Mononuclear cell (primary cell): ENCODE data around the gene ZBTB47. TPM values are rescaled to one million over a fixed set of nuclear protein-coding genes. Genes with fewer than 3 reads are reported as not detected.

Experiments
- H3K27me3 ChIP-seq: 2 replicates; pipeline ENCODE4 v1.6.0; 2011; ENCODE audit warnings: low read length, control low read depth; ENCODE audit not compliant: insufficient read depth
- H3K4me1 ChIP-seq: 2 replicates; pipeline ENCODE4 v1.5.1; 2011; ENCODE audit warnings: mild to moderate bottlenecking, low read length, control low read depth; ENCODE audit not compliant: insufficient read depth
- H3K4me3 ChIP-seq: 2 replicates; pipeline ENCODE4 v1.5.1; 2011; ENCODE audit warnings: mild to moderate bottlenecking, low read length, moderate library complexity
- H3K9me3 ChIP-seq: 2 replicates; pipeline ENCODE4 v1.5.1; 2011; ENCODE audit warnings: low read depth, mild to moderate bottlenecking, control low read depth, low read length
- total RNA-seq: library from RNA; depleted of rRNA; stranded (reverse); fragments of >200 nt; gene quantifications from one replicate; pipeline ENCODE4 v1.2.3, GENCODE V29; 2012

Gene ZBTB47
- total RNA-seq, 1 donor = 2.4 TPM

- Histone ChIP-seq H3K4me1 (no peaks in the 10 kb centered on the region), H3K9me3 (no peaks in the 10 kb centered on the region), H3K27me3 (peaks cover 4% of the 10 kb centered on the region), H3K4me3 (no peak overlapping the region)
These were observed 30.5 kb downstream of the ZBTB47 start for GRCh38 chr3:42683875-42684598.

GRCh38 chr3:42684632-42685362, 31.3 kb downstream of the ZBTB47 start:
- no peaks in the 10 kb centered on the region for H3K4me1 ChIP-seq
- H3K27me3 ChIP-seq = peaks cover 4% of the 10 kb centered on the region
- H3K9me3 ChIP-seq = no peaks in the 10 kb centered on the region
- H3K4me3 ChIP-seq = no peak overlapping the region

GRCh38 chr3:42685363-42685881, 31.9 kb downstream of the ZBTB47 start, which contains the start of gene KLHL40:
Gene KLHL40, plus strand, starts transcription at chr3:42685537. Its CDS starts 82 bp downstream, at chr3:42685619.
- peaks cover 4% of the 10 kb centered on the region for H3K27me3 ChIP-seq
- no peaks in the 10 kb centered on the region for H3K4me1 ChIP-seq
- H3K9me3 ChIP-seq = no peaks in the 10 kb centered on the region
- no peak within 1 kb of the TSS for H3K4me3 ChIP-seq

GRCh38 chr3:42685891-42686820, 32.7 kb downstream of the ZBTB47 start:
- Histone ChIP-seq H3K27me3 (peaks cover 4% of the 10 kb centered on the region), H3K4me3 (no peak overlapping the region), H3K4me1 (no peaks in the 10 kb centered on the region), H3K9me3 (no peaks in the 10 kb centered on the region)

- Histone ChIP-seq H3K9me3 (no peaks in the 10 kb centered on the region), H3K27me3 (peaks cover 4% of the 10 kb centered on the region), H3K4me3 (no peak overlapping the region), H3K4me1 (no peaks in the 10 kb centered on the region)
These were observed 33.5 kb downstream of the ZBTB47 start for GRCh38 chr3:42686832-42687650.

- Histone ChIP-seq H3K27me3 (peaks cover 4% of the 10 kb centered on the region), H3K4me1 (no peaks in the 10 kb centered on the region)
These were observed 34.5 kb downstream of the ZBTB47 start for GRCh38 chr3:42688016-42688415.

GRCh38 chr3:42688487-42689420, 35.3 kb downstream of the ZBTB47 start:
- peaks cover 4% of the 10 kb centered on the region for H3K27me3 ChIP-seq
- no peaks in the 10 kb centered on the region for H3K4me1 ChIP-seq
- no peaks in the 10 kb centered on the region for H3K9me3 ChIP-seq
- H3K4me3 ChIP-seq = no peak overlapping the region

More at GRCh38 chr3:42688016-42688415, 34.5 kb downstream of the ZBTB47 start:
- H3K9me3 ChIP-seq = no peaks in the 10 kb centered on the region
- H3K4me3 ChIP-seq = no peak overlapping the region

- no peaks in the 10 kb centered on the region for H3K9me3 ChIP-seq
- peaks cover 4% of the 10 kb centered on the region for H3K27me3 ChIP-seq
These were observed 36.0 kb downstream of the ZBTB47 start for GRCh38 chr3:42689421-42690014.

GRCh38 chr3:42690191-42690590, 36.7 kb downstream of the ZBTB47 start:
- no peaks in the 10 kb centered on the region for H3K4me1 ChIP-seq
- H3K27me3 ChIP-seq = peaks cover 4% of the 10 kb centered on the region
- H3K4me3 ChIP-seq = no peak overlapping the region
- H3K9me3 ChIP-seq = no peaks in the 10 kb centered on the region

More at GRCh38 chr3:42689421-42690014, 36.0 kb downstream of the ZBTB47 start:
- H3K4me1 ChIP-seq = no peaks in the 10 kb centered on the region
- no peak overlapping the region for H3K4me3 ChIP-seq

GRCh38 chr3:42690766-42691680, 37.5 kb downstream of the ZBTB47 start:
- Histone ChIP-seq H3K9me3 (no peaks in the 10 kb centered on the region), H3K27me3 (peaks cover 4% of the 10 kb centered on the region), H3K4me3 (no peak overlapping the region), H3K4me1 (no peaks in the 10 kb centered on the region)

GRCh38 chr3:42691816-42692666, 38.5 kb downstream of the ZBTB47 start:
- Histone ChIP-seq H3K9me3 (no peaks in the 10 kb centered on the region), H3K27me3 (no peaks in the 10 kb centered on the region), H3K4me3 (no peak overlapping the region), H3K4me1 (no peaks in the 10 kb centered on the region)
